Cardiac muscle cell (in vitro differentiated cells and primary cell): ENCODE results near the gene ADAMTSL1. TPM values are rescaled to one million over a fixed set of nuclear protein-coding genes. Genes with fewer than 3 reads are reported as not detected.
A peak's percentile ranks its signal among the peaks of the same experiment; 100 is the strongest.

ENCODE experiments used
- DNase-seq, 2 donors: peaks; one replicate each; pipeline versions ENCODE4 v3.0.0 to v3.0.0-alpha.2; 2010 to 2017; ENCODE audit warnings: low read depth in 1 of 2, low spot score in 1 of 2
- H3K27ac ChIP-seq: fragments of 200-600 bp; sonication (generic); 2 replicates; pipeline ENCODE4 v1.5.1; 2016
- H3K27me3 ChIP-seq: fragments of 200-600 bp; sonication (generic); 2 replicates; pipeline ENCODE4 v1.6.0; 2016; ENCODE audit warnings: control low read depth
- H3K36me3 ChIP-seq: fragments of 200-600 bp; sonication (generic); 2 replicates; pipeline ENCODE4 v1.5.1; 2016; ENCODE audit warnings: control low read depth
- H3K4me1 ChIP-seq: fragments of 200-600 bp; sonication (generic); 2 replicates; pipeline ENCODE4 v1.8.1; 2017; ENCODE audit warnings: low read depth, mild to moderate bottlenecking, mixed run types
- H3K4me3 ChIP-seq: fragments of 200-600 bp; sonication (generic); 2 replicates; pipeline ENCODE4 v1.5.1; 2016; ENCODE audit warnings: mild to moderate bottlenecking
- H3K9me3 ChIP-seq: fragments of 200-600 bp; sonication (generic); 2 replicates; pipeline ENCODE4 v1.5.1; 2017; ENCODE audit warnings: low read depth, mild to moderate bottlenecking, control low read depth
- CTCF ChIP-seq: IDR thresholded peaks from 2 replicates; pipeline ENCODE4 v1.5.1; 2012; ENCODE audit warnings: low read depth, mild to moderate bottlenecking, low read length
- polyA plus RNA-seq: library from polyadenylated mRNA; unstranded; fragments of >200 nt; fragmentation: Nextera tagmentation; extraction: Ambion mirVana; gene quantifications from 2 replicates; pipeline ENCODE4 v1.2.1, GENCODE V29; 2016
- total RNA-seq: library from RNA; depleted of rRNA; stranded (reverse); fragments of >200 nt; gene quantifications from 2 replicates; pipeline ENCODE4 v1.2.3, GENCODE V29; 2016

ADAMTSL1 gene
- total and polyA plus RNA-seq, 2 experiments from 2014 or later, result 12.6 to 63.0 TPM

DNA sequence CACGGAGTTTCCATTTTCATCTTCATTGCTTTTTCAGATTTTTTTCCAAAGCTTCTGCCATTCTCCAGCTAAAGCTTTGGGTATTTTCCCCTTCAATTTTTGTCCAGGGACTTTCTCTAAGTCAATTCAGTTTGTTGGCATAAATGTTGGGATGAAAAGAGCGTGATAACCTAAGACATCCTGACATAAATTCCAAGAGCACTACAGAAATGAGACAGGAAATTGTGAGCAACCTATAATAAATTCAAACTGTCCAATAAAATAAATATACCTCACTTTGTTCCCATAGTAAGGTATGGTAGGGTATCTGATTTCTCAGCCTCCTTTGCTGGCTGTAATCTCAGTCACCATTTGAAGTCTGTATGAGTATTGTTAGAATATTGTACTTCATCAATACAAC, 8.4 kb downstream of the ADAMTSL1 start:
- TF ChIP-seq CTCF, result no peak
- no peak for DNase-seq
- Histone ChIP-seq H3K36me3 (no peaks in the 10 kb centered on the region), H3K4me1 (peaks cover 16% of the 10 kb centered on the region), H3K27ac (no peak overlapping the region), H3K9me3 (no peaks in the 10 kb centered on the region), H3K4me3 (no peak overlapping the region), H3K27me3 (no peaks in the 10 kb centered on the region)

GRCh38 chr9:18485714-18486113, 11.8 kb downstream of the ADAMTSL1 start:
- H3K4me1 ChIP-seq, result peaks cover 5% of the 10 kb centered on the region
- H3K4me3 ChIP-seq, result no peak overlapping the region
- H3K27ac ChIP-seq, result peak overlapping the region; percentile 6
- no peaks in the 10 kb centered on the region for H3K9me3 ChIP-seq
- no peak for TF ChIP-seq CTCF
- H3K27me3 ChIP-seq, result no peaks in the 10 kb centered on the region
- no peaks in the 10 kb centered on the region for H3K36me3 ChIP-seq
- DNase-seq, result peak in 1 of 2 donors; percentile 53

- Histone ChIP-seq H3K36me3 (no peaks in the 10 kb centered on the region), H3K4me1 (peaks cover 24% of the 10 kb centered on the region), H3K9me3 (no peaks in the 10 kb centered on the region), H3K27me3 (no peaks in the 10 kb centered on the region), H3K4me3 (no peak overlapping the region), H3K27ac (no peak overlapping the region)
- TF ChIP-seq CTCF, result no peak
- DNase-seq, result no peak
Measured at GRCh38 chr9:18487611-18488010, 13.7 kb downstream of the ADAMTSL1 start.

DNA sequence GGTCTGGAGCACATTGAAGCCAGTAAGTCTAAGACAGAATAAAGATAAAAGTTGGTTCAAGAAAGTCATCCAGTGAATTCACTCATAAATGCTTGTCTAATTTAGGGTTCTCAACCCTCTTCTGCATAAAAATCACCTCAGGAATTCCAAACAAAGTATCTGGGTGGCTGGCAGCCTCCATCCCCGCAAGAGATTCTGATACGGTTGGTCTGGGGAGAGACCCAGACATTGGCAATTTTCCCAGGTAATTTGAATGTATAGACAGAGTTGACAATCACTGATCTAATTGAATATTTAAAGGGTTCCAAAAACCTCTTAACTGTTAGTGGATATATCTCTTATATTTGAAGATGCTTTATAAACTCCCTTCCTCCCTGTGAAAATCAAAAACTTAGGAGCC, 14.9 kb downstream of the ADAMTSL1 start:
- Histone ChIP-seq H3K4me1 (peaks cover 35% of the 10 kb centered on the region), H3K9me3 (no peaks in the 10 kb centered on the region), H3K27ac (no peak overlapping the region), H3K4me3 (no peak overlapping the region), H3K36me3 (no peaks in the 10 kb centered on the region), H3K27me3 (no peaks in the 10 kb centered on the region)
- TF ChIP-seq CTCF, result no peak
- no peak for DNase-seq

GRCh38 chr9:18489861-18490260, 15.9 kb downstream of the ADAMTSL1 start:
- no peak for TF ChIP-seq CTCF
- Histone ChIP-seq H3K36me3 (no peaks in the 10 kb centered on the region), H3K4me3 (no peak overlapping the region), H3K9me3 (no peaks in the 10 kb centered on the region), H3K4me1 (peaks cover 35% of the 10 kb centered on the region), H3K27me3 (no peaks in the 10 kb centered on the region), H3K27ac (no peak overlapping the region)
- DNase-seq, result no peak
